HepG2 (cell line): Measurements from ENCODE around the gene RPS6KA2. TPM values are rescaled to one million over a fixed set of nuclear protein-coding genes. Genes with fewer than 3 reads are reported as not detected.

ENCODE experiments used
- ATAC-seq: fragments of 200-7000 bp; cut with Tn5 transposase; 3 replicates; pipeline ENCODE4 v1.9.1; 2020; ENCODE audit warnings: mild to moderate bottlenecking, moderate library complexity
- BruUV-seq: library from RNA; stranded (reverse); fragments of 400-500 nt; replicated peaks from 2 replicates; lab custom pipeline; 2021; lab: Mats Ljungman, UMichigan
- CTCF ChIA-PET: fragments of 300-600 bp; formaldehyde crosslinking; extraction: SDS; loops from one replicate; lab custom pipeline; 2021; ENCODE audit warnings: low total read pairs, inconsistent platforms, low intra/inter-chr PET ratio; lab: Yijun Ruan, JAX
- POLR2A ChIA-PET: fragments of 350-600 bp; sonication (Branson Sonifier 250); formaldehyde crosslinking; loops from one replicate; lab custom pipeline; 2020; ENCODE audit warnings: antibody characterized with exemption, inconsistent platforms; lab: Yijun Ruan, JAX
- DNase-seq: peaks from one replicate; pipeline ENCODE4 v3.0.0-alpha.2; 2015; ENCODE audit warnings: low spot score
- FAIRE-seq: peaks from 3 replicates; lab custom pipeline; 2011; peaks lifted over from hg19 to GRCh38; lab: Jason Lieb, UNC
- H2AFZ ChIP-seq: one replicate; pipeline ENCODE4 v1.6.1; 2011; ENCODE audit warnings: low read length, inconsistent platforms
- H3K27ac ChIP-seq: fragments of 300-600 bp; 3 replicates; pipeline ENCODE4 v1.8.0; 2011; ENCODE audit warnings: mixed run types, mild to moderate bottlenecking, mixed read lengths, low read length, inconsistent platforms; ENCODE audit not compliant: insufficient read depth; ENCODE audit errors: extremely low read length
- H3K27me3 ChIP-seq, 2 experiments: fragments of 200-600 bp in 1 of 2; 2 replicates in 1 of 2; 3 replicates in 1 of 2; pipeline versions ENCODE4 v1.6.0 to v1.8.0; 2011; ENCODE audit warnings: low read length in 2 of 2, mild to moderate bottlenecking in 2 of 2, moderate library complexity in 2 of 2, inconsistent platforms in 1 of 2; ENCODE audit not compliant: insufficient read depth in 2 of 2, control insufficient read depth in 1 of 2
- H3K36me3 ChIP-seq, 2 experiments: fragments of 200-600 bp in 1 of 2; replicated peaks in 1 of 2; 2 replicates in 1 of 2; 3 replicates in 1 of 2; pipeline versions ENCODE4 v1.5.1 to v1.8.0; 2011; ENCODE audit warnings: low read length in 2 of 2, inconsistent platforms in 1 of 2; ENCODE audit not compliant: insufficient read depth in 2 of 2, control insufficient read depth in 1 of 2
- H3K4me1 ChIP-seq: 2 replicates; pipeline ENCODE4 v1.5.1; 2012; ENCODE audit warnings: low read length, inconsistent platforms; ENCODE audit not compliant: insufficient read depth
- H3K4me2 ChIP-seq: 2 replicates; pipeline ENCODE4 v1.6.0; 2011; ENCODE audit warnings: low read depth, low read length, inconsistent platforms
- H3K4me3 ChIP-seq, 3 experiments: fragments of 200-600 bp in 1 of 3; sonication (generic), shearing (Covaris generic) in 1 of 3; replicated peaks in 1 of 3; 2 replicates each; pipeline ENCODE4 v1.5.1; 2011 to 2016; ENCODE audit warnings: low read length in 3 of 3, inconsistent platforms in 2 of 3, low read depth in 2 of 3, mild to moderate bottlenecking in 2 of 3, control low read depth in 1 of 3, mixed read lengths in 1 of 3; ENCODE audit not compliant: insufficient read depth in 1 of 3
- H3K79me2 ChIP-seq: one replicate; pipeline ENCODE4 v1.6.1; 2011; ENCODE audit warnings: low read length, inconsistent platforms; ENCODE audit not compliant: insufficient read depth
- H3K9ac ChIP-seq: 2 replicates; pipeline ENCODE4 v1.6.0; 2011; ENCODE audit warnings: mild to moderate bottlenecking, low read depth, low read length, inconsistent platforms; ENCODE audit not compliant: insufficient read depth
- H3K9me3 ChIP-seq: 2 replicates; pipeline ENCODE4 v1.5.1; 2012; ENCODE audit warnings: mild to moderate bottlenecking, low read length
- H4K20me1 ChIP-seq: 2 replicates; pipeline ENCODE4 v1.6.0; 2011; ENCODE audit warnings: inconsistent platforms, mild to moderate bottlenecking, low read length, moderate library complexity; ENCODE audit not compliant: insufficient read depth
- AKNA ChIP-seq: sonication (generic); formaldehyde crosslinking; IDR thresholded peaks from 2 replicates; pipeline ENCODE4 v1.4.0; 2020; ENCODE audit warnings: missing genetic modification reagents, borderline replicate concordance
- MTA1 ChIP-seq: sonication (generic); formaldehyde crosslinking; IDR thresholded peaks from 2 replicates; pipeline ENCODE4 v1.4.0; 2020; ENCODE audit warnings: missing genetic modification reagents, mild to moderate bottlenecking, borderline replicate concordance
- STAG1 ChIP-seq: sonication (generic); formaldehyde crosslinking; IDR thresholded peaks from 2 replicates; pipeline ENCODE4 v1.4.0; 2020; ENCODE audit warnings: missing genetic modification reagents
- TAF15 ChIP-seq: fragments of 200-400 bp; formaldehyde crosslinking; IDR thresholded peaks from one replicate; pipeline ENCODE4 v1.6.1; 2018; ENCODE audit warnings: mild to moderate bottlenecking, low read depth, low read length; ENCODE audit not compliant: poor library complexity, severe bottlenecking
- ZEB1 ChIP-seq: IDR thresholded peaks from 2 replicates; pipeline ENCODE4 v1.6.1; 2012; ENCODE audit warnings: mild to moderate bottlenecking, low read depth, inconsistent platforms; ENCODE audit not compliant: insufficient replicate concordance
- ZNF687 ChIP-seq: sonication (generic); formaldehyde crosslinking; IDR thresholded peaks from 2 replicates; pipeline ENCODE4 v1.5.1; 2020; ENCODE audit warnings: mild to moderate bottlenecking, missing genetic modification reagents, moderate library complexity
- ZNF761 ChIP-seq: sonication (generic); formaldehyde crosslinking; conservative IDR thresholded peaks from 2 replicates; pipeline ENCODE4 v1.4.0; 2020; ENCODE audit warnings: mild to moderate bottlenecking, missing genetic modification reagents
- WGBS: methylation state at CpG from one replicate; pipeline ENCODE4 v1.1.6; 2017; ENCODE audit warnings: low lambda C conversion rate; 5-methylcytosine and 5-hydroxymethylcytosine counted together
- in situ Hi-C: cut with HindIII; loops from 2 replicates; pipeline ENCODE4 v1.10.0; 2017; ENCODE audit warnings: low pct_unique_long_range_greater_than_20kb; ENCODE audit not compliant: extremely low pct_ligation_motif_present
- intact Hi-C: fragments of 100-400 bp; cut with micrococcal nuclease; formaldehyde crosslinking; loops from one replicate; pipeline ENCODE4 v1.10.0; 2022; ENCODE audit not compliant: unreplicated experiment
- polyA plus RNA-seq, 8 experiments: library from polyadenylated mRNA; depleted of rRNA in 3 of 8; stranded (reverse) in 7 of 8; unstranded in 1 of 8; fragments of >200 nt; fragmentation: Illumina TruSeq in 4 of 8; extraction: Trizol in 4 of 8; gene quantifications; 2 replicates each; pipeline versions ENCODE4 v1.2.1 to v1.2.3, GENCODE V29; 2011 to 2016; ENCODE audit warnings: low read depth in 4 of 8, missing spikeins in 1 of 8, mixed read lengths in 1 of 8; ENCODE audit not compliant: insufficient read depth in 1 of 8
- total RNA-seq, 5 experiments: library from RNA; depleted of rRNA; stranded (reverse); fragments of >200 nt; fragmentation: Illumina TruSeq; extraction: Trizol; gene quantifications; 2 replicates each; pipeline ENCODE4 v1.2.3, GENCODE V29; 2016; ENCODE audit warnings: low read depth in 1 of 5

RPS6KA2 gene
- total and polyA plus RNA-seq, 2 of the 13 experiments (the other 11 are each of a cell fraction or from before 2014, with no cell fraction given) = 0.22 to 0.38 TPM

DNA sequence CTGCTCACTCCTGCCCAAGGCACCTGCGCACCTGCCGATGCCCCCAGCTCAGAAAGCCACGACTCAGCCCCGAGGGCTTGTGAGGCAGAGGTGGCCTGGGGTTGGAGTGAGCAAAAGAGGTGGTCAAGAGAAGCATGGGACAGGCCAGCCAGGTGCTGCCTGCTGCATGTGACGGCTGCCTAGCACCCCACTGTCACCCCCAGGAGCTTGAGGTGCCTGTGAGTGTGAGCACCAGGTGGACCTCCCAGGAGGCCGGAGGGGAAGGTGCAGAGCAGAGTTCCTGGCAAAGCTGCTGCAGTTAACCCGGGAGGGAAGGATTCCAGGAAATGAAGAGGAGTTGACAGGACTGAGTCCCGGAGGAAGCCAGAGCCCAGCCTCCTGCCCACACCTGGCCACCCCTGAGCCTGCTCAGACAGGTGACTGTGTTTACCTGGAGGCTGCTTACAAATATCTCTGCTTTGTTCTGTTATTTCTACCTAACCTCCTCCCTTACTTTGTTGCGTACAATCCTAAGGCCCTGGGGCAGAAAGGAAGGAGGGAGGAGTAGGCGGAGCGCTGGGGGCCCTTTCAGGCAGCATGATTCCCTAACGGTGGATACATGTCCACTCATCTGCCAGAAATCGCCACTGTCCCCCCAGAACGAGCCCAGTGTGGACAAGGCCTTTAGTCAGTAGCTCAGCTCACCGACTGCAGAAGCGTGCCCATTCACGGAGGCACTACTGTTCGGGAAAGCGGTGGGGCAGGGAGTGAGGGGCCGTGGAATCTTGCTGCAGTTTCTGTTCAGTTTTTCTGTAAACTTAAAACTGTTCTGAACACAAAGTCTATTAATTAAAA is 156.8 kb downstream of the RPS6KA2 start:
- H3K9ac ChIP-seq = no peak overlapping the region
- no peaks in the 10 kb centered on the region for H3K79me2 ChIP-seq
- intact Hi-C loops = no loop called here
- no peak overlapping the region for H3K4me2 ChIP-seq
- in situ Hi-C loops = no loop called here
- CTCF ChIA-PET = no interaction called here
- no peaks in the 10 kb centered on the region; the same call in 1 of the 2 replicates for H4K20me1 ChIP-seq
- H3K27ac ChIP-seq = no peak overlapping the region
- no peak overlapping the region for H2AFZ ChIP-seq
- no peaks in the 10 kb centered on the region for H3K4me1 ChIP-seq
- FAIRE-seq (no peak), ATAC-seq (no peak), DNase-seq (no peak)
- TF ChIP-seq ZNF761 (CRISPR knock-in tag) (no peak), ZEB1 (no peak), AKNA (no peak), MTA1 (no peak), TAF15 (no peak), ZNF687 (CRISPR knock-in tag) (0 out of 2 replicates have a peak, but pooled peaks have one; percentile 1), STAG1 (no peak)
- BruUV-seq = no TSS peak
- no peak overlapping the region for H3K4me3 ChIP-seq
- H3K9me3 ChIP-seq = no peaks in the 10 kb centered on the region
- peaks cover 21 to 93% of the 10 kb centered on the region in 2 experiments; a peak in 4 of 5 replicates for H3K27me3 ChIP-seq
- H3K36me3 ChIP-seq = no peaks in the 10 kb centered on the region
- POLR2A ChIA-PET = no interaction called here
- WGBS = 35% methylated on average over 20 of the region's 20 CpGs
